NB4 (cell line): ENCODE data around the gene CDH13.

Experiments used
- DNase-seq: peaks from one replicate; pipeline ENCODE4 v3.0.0; 2010; ENCODE audit warnings: low read depth
- H3K4me3 ChIP-seq: one replicate; pipeline ENCODE4 v1.5.1; 2011; ENCODE audit warnings: mild to moderate bottlenecking, low read depth, low read length, moderate library complexity
- MAX ChIP-seq: IDR thresholded peaks from 2 replicates; pipeline ENCODE4 v1.6.1; 2011; ENCODE audit warnings: low read depth, low read length
- MYC ChIP-seq: IDR thresholded peaks from 2 replicates; pipeline ENCODE4 v1.6.1; 2011; ENCODE audit warnings: low read depth, low read length
- POLR2A ChIP-seq: IDR thresholded peaks from 2 replicates; pipeline ENCODE4 v1.6.1; 2011; ENCODE audit warnings: mild to moderate bottlenecking; ENCODE audit not compliant: insufficient read length; ENCODE audit errors: extremely low read depth
- TF ChIP-seq, protein P1 (sequence below): IDR thresholded peaks from one replicate; pipeline ENCODE4 v1.5.1; 2012; ENCODE audit warnings: low read depth, low read length

Gene CDH13

GRCh38 chr16:83374979-83375378 is 748.2 kb downstream of the CDH13 start:
- no peak for TF ChIP-seq MAX
- TF ChIP-seq, protein P1, sequence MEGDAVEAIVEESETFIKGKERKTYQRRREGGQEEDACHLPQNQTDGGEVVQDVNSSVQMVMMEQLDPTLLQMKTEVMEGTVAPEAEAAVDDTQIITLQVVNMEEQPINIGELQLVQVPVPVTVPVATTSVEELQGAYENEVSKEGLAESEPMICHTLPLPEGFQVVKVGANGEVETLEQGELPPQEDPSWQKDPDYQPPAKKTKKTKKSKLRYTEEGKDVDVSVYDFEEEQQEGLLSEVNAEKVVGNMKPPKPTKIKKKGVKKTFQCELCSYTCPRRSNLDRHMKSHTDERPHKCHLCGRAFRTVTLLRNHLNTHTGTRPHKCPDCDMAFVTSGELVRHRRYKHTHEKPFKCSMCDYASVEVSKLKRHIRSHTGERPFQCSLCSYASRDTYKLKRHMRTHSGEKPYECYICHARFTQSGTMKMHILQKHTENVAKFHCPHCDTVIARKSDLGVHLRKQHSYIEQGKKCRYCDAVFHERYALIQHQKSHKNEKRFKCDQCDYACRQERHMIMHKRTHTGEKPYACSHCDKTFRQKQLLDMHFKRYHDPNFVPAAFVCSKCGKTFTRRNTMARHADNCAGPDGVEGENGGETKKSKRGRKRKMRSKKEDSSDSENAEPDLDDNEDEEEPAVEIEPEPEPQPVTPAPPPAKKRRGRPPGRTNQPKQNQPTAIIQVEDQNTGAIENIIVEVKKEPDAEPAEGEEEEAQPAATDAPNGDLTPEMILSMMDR: no peak
- no peak for TF ChIP-seq POLR2A
- no peak for TF ChIP-seq MYC
- no peak overlapping the region for H3K4me3 ChIP-seq
- DNase-seq: no peak

DNA sequence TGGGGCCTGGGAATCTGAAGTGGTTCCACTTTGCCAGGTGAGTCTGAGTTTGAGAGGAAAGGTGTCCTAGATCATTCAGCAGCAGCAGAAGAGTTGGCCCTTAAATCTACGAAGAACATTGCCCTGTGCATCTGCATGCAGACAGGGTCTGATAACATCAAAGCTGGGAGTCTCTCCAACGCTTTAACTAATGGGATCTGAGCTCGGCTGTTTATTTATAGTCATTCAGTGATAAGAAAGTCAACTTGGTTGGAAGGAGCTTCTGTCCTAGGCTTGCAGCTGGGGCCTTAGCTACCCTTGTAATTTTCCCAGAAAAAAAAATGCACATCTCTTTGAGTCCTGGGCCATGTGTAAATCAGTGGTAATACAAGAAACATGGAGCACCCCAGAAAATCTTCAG is 763.0 kb downstream of the CDH13 start:
- TF ChIP-seq POLR2A: no peak
- no peak for TF ChIP-seq MYC
- TF ChIP-seq, protein P1: no peak
- TF ChIP-seq MAX: no peak
- H3K4me3 ChIP-seq: no peak overlapping the region
- DNase-seq: no peak

- TF ChIP-seq MYC (no peak), MAX (no peak), POLR2A (no peak)
- TF ChIP-seq, protein P1: no peak
- H3K4me3 ChIP-seq: no peak overlapping the region
- DNase-seq: no peak
These were observed 764.0 kb downstream of the CDH13 start for GRCh38 chr16:83390759-83391158.

DNA sequence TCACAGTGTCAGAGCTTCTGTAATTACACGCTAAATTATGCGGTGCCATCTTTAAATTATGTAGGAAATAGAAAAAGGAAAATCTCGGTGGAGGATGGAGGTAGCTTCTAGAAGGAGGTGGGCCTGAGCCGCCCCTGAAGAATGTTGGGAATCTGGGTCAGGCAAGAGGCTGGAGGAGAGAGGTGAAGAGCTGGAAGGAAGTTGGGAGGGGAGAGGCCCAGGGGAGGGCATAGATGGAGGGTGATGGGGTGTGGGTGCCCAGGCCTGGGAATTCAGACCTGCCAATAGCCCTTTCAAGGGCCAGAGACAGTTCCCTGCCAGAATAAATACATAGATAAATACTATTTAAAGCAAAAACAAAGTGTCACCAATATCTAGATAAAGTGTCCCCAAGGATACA is 766.0 kb downstream of the CDH13 start:
- no peak overlapping the region for H3K4me3 ChIP-seq
- no peak for DNase-seq
- TF ChIP-seq, protein P1: no peak
- no peak for TF ChIP-seq MAX

DNA sequence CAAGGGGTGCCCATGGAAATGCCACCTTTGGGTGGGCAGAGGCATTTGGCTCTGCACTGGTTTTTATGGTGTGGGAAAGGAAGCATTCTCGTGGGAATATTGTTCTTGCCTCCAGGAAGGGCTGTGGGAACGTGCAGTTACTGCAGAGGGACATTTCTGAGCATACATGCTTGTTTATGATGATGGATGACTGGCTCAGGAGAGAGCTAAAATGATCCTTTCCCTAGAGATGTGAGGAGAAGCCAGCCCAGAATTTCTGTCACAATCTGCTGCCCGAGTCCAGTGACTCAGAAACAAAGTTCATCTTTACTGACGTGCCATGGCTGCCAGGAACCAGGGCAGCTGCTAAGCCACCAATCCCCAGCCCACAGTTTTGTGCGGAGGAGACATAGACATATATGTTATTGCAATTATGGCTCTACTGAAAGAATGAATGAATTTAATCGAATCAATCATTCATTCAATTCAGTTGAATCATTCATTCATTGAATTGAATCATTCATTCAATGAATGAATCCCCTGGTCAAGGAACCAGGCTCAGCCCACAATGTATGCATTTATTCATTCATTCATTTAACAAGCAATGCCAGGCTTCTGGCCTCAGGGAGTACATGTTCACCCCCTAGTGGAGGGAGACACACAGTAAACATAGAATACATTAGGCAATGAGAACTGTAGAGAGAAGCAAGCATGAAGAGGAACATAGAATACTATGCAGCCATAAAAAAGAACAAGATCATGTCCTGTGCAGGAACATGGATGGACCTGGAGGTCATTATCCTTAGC is 766.6 kb downstream of the CDH13 start:
- TF ChIP-seq, protein P1: no peak
- TF ChIP-seq MAX (no peak), MYC (no peak), POLR2A (no peak)
- peak; percentile 11 for DNase-seq
- no peak overlapping the region for H3K4me3 ChIP-seq
